Activated CD8-positive, alpha-beta memory T cell treated with anti-CD3 and anti-CD28 coated beads for 36 hours (primary cell): ENCODE data around the gene TNFAIP2. TPM values are rescaled to one million over a fixed set of nuclear protein-coding genes. Genes with fewer than 3 reads are reported as not detected.
"Not testable (repeated sequence)": the region's sequence is repeated elsewhere in the genome, so short reads cannot be mapped to it uniquely, and the experiment has no call there.

ENCODE experiments used
- CTCF ChIA-PET: fragments of 350-600 bp; sonication (Branson Sonifier 250); formaldehyde crosslinking; loops from one replicate; lab custom pipeline; 2021; ENCODE audit warnings: antibody characterized with exemption; lab: Charles Lee
- POLR2A ChIA-PET: fragments of 350-600 bp; sonication (Branson Sonifier 250); formaldehyde crosslinking; loops from one replicate; lab custom pipeline; 2021; ENCODE audit warnings: antibody characterized with exemption; lab: Charles Lee
- total RNA-seq, 2 experiments: library from RNA; stranded (reverse); gene quantifications; one replicate each; pipeline ENCODE4 v1.2.3, GENCODE V29; 2021

The TNFAIP2 gene
- total RNA-seq, 2 experiments from 2014 or later = 0.82 to 1.1 TPM

GRCh38 chr14:103139132-103140025 is 16.1 kb downstream of the TNFAIP2 start:
- POLR2A ChIA-PET = no interaction called here
- CTCF ChIA-PET = interaction anchor here (1.6 kb wide), 1 partner anchor 34 kb away, joined by 6 read pairs; no protein-coding TSS in a partner anchor

GRCh38 chr14:103140316-103141109 is 17.3 kb downstream of the TNFAIP2 start:
- ChIA-PET CTCF (interaction anchor here (1.0 to 1.6 kb wide), 3 partner anchors 32 to 37 kb away, joined by 3 to 6 read pairs (median 4); no protein-coding TSS in a partner anchor), POLR2A (no interaction called here)

GRCh38 chr14:103141117-103141796 is 18.0 kb downstream of the TNFAIP2 start:
- ChIA-PET POLR2A (no interaction called here), CTCF (interaction anchor here (1.0 to 1.6 kb wide), 3 partner anchors 31 to 38 kb away, joined by 3 to 6 read pairs (median 4); no protein-coding TSS in a partner anchor)

- CTCF ChIA-PET = interaction anchor here (1.0 kb wide), 1 partner anchor 37 kb away, joined by 3 read pairs; no protein-coding TSS in a partner anchor
Observed at GRCh38 chr14:103142026-103142425, 18.8 kb downstream of the TNFAIP2 start.

GRCh38 chr14:103142721-103143302 is 19.6 kb downstream of the TNFAIP2 start:
- CTCF ChIA-PET = interaction anchor here (1.0 kb wide), 1 partner anchor 38 kb away, joined by 3 read pairs; no protein-coding TSS in a partner anchor

More at GRCh38 chr14:103142026-103142425, 18.8 kb downstream of the TNFAIP2 start:
- POLR2A ChIA-PET = no interaction called here

GRCh38 chr14:103143506-103143905 is 20.2 kb downstream of the TNFAIP2 start:
- CTCF ChIA-PET = no interaction called here
- POLR2A ChIA-PET = no interaction called here

More at GRCh38 chr14:103142721-103143302, 19.6 kb downstream of the TNFAIP2 start:
- POLR2A ChIA-PET = interaction anchor here (0.5 kb wide), 1 partner anchor 446 kb away, joined by 3 read pairs; no protein-coding TSS in a partner anchor

GRCh38 chr14:103144085-103144484 is 20.8 kb downstream of the TNFAIP2 start:
- CTCF ChIA-PET = no interaction called here
- POLR2A ChIA-PET = no interaction called here

- ChIA-PET POLR2A (no interaction called here), CTCF (no interaction called here)
Observed at GRCh38 chr14:103146141-103146709, 23.0 kb downstream of the TNFAIP2 start.

- CTCF ChIA-PET = no interaction called here
- POLR2A ChIA-PET = interaction anchor here (0.6 kb wide), 1 partner anchor 1915 kb away, joined by 3 read pairs; no protein-coding TSS in a partner anchor
Observed at GRCh38 chr14:103149351-103150237, 26.3 kb downstream of the TNFAIP2 start.

GRCh38 chr14:103151270-103151945 is 28.1 kb downstream of the TNFAIP2 start:
- ChIA-PET CTCF (no interaction called here), POLR2A (no interaction called here)

- POLR2A ChIA-PET = no interaction called here
- CTCF ChIA-PET = no interaction called here
Observed at GRCh38 chr14:103155010-103155409, 31.7 kb downstream of the TNFAIP2 start.

GRCh38 chr14:103155416-103155815 is 32.2 kb downstream of the TNFAIP2 start:
- POLR2A ChIA-PET = not testable (repeated sequence)

GRCh38 chr14:103155826-103156394 is 32.6 kb downstream of the TNFAIP2 start:
- ChIA-PET CTCF (no interaction called here), POLR2A (no interaction called here)

More at GRCh38 chr14:103155416-103155815, 32.2 kb downstream of the TNFAIP2 start:
- CTCF ChIA-PET = not testable (repeated sequence)

GRCh38 chr14:103156651-103157378 is 33.6 kb downstream of the TNFAIP2 start:
- POLR2A ChIA-PET = no interaction called here
- CTCF ChIA-PET = no interaction called here

- ChIA-PET CTCF (no interaction called here), POLR2A (no interaction called here)
Observed at GRCh38 chr14:103157969-103158368, 34.7 kb downstream of the TNFAIP2 start.

GRCh38 chr14:103158688-103159087 is 35.4 kb downstream of the TNFAIP2 start:
- CTCF ChIA-PET = no interaction called here
- POLR2A ChIA-PET = no interaction called here
